C4-2B (cell line): Measurements from ENCODE around the gene PRDM15.

ENCODE experiments used
- H3K27ac ChIP-seq: fragments of 450-650 bp; 2 replicates; pipeline ENCODE4 v1.5.1; 2017
- ZFX ChIP-seq: fragments of 450-650 bp; IDR thresholded peaks from 2 replicates; pipeline ENCODE4 v1.6.1; 2017
- TF ChIP-seq, protein P1 (sequence below): fragments of 450-650 bp; conservative IDR thresholded peaks from 2 replicates; pipeline ENCODE4 v1.5.1; 2017; ENCODE audit warnings: mild to moderate bottlenecking

The PRDM15 gene

DNA sequence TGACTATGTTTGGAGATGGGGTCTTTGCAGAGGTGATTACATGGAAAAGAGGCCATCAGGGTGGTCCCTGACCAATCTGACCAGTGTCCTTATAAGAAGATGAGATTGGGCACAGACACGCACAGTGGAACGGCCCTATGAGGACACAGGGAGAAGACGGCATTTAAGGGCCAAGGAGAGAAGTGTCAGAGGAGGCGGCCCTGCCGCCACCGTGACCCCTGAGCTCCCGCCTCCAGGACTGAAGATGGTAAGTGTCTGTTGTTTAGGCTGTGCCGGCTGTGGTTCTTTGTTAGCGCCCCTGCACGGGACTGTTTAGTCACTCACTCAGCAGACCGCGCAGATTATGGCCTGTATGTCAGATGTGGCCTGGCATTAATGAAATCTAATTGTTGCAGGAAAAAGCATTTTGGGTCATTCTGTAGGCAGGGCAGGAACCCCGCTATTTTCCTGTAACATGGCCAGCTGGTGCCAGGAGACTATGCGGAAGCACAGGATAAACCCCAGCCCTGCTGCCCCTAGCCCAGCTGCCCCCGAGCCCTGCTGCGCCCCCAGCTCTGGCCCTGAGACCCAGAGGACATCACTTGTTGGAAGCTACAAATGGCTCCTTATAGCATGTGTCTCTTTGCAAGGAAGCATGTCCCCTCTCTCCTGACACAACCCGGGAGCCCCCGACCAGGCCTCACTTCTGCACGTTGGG, 58.6 kb downstream of the PRDM15 start:
- no peak overlapping the region for H3K27ac ChIP-seq
- TF ChIP-seq ZFX, result no peak
- TF ChIP-seq, protein P1, sequence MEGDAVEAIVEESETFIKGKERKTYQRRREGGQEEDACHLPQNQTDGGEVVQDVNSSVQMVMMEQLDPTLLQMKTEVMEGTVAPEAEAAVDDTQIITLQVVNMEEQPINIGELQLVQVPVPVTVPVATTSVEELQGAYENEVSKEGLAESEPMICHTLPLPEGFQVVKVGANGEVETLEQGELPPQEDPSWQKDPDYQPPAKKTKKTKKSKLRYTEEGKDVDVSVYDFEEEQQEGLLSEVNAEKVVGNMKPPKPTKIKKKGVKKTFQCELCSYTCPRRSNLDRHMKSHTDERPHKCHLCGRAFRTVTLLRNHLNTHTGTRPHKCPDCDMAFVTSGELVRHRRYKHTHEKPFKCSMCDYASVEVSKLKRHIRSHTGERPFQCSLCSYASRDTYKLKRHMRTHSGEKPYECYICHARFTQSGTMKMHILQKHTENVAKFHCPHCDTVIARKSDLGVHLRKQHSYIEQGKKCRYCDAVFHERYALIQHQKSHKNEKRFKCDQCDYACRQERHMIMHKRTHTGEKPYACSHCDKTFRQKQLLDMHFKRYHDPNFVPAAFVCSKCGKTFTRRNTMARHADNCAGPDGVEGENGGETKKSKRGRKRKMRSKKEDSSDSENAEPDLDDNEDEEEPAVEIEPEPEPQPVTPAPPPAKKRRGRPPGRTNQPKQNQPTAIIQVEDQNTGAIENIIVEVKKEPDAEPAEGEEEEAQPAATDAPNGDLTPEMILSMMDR, result no peak

DNA sequence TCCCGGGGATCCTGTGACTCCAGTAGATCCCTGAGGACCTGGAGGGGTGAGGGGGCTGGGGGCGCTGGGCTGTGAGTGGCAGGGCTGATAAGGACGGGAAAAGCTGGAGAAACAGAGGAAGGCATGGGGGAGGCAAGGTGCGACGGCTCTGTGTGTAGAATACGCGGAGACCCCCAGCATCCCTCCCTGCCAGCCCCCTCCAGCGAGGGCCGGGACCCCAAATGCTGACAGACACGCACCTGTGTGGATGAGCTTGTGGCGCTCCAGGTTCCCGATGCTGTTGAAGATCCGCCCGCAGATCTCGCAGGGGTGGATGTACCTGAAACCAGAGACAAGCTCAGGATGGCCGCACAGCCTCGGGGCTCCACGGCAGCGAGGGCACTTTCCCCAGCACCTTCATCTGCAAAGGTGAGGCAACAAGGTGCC, 59.3 kb downstream of the PRDM15 start:
- TF ChIP-seq, protein P1, result no peak
- TF ChIP-seq ZFX, result no peak

DNA sequence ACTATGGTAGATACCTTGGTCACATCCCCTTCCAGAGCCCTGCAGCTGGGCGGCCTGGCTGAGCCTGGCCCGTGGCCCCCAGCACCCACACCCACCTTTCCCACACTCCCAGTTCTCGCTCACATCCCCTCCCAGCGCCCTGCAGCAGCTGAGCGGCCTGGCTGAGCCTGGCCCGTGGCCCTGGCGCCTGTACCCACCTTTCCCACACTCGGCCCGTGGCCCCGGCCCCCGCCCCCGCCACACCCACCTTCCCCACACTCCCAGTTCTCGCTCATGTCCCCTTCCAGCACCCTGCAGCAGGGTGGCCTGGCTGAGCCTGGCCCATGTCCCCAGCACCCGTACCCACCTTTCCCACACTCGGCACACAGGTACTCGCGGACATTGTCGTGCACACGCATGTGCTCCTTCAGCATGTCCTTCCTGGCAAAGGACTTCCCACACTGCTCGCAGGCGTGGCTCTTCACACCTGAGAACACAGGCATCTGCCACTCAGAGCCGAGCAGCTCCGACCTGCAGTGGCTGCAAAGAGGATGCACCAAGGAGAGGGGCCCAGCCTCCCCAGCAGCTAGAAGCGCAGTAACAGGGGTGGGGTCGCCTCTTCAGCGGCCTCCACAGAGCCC, 59.8 kb downstream of the PRDM15 start:
- TF ChIP-seq, protein P1, result no peak
- TF ChIP-seq ZFX, result no peak
- no peak overlapping the region for H3K27ac ChIP-seq

More for the DNA sequence above, 59.3 kb downstream of the PRDM15 start:
- no peak overlapping the region for H3K27ac ChIP-seq

DNA sequence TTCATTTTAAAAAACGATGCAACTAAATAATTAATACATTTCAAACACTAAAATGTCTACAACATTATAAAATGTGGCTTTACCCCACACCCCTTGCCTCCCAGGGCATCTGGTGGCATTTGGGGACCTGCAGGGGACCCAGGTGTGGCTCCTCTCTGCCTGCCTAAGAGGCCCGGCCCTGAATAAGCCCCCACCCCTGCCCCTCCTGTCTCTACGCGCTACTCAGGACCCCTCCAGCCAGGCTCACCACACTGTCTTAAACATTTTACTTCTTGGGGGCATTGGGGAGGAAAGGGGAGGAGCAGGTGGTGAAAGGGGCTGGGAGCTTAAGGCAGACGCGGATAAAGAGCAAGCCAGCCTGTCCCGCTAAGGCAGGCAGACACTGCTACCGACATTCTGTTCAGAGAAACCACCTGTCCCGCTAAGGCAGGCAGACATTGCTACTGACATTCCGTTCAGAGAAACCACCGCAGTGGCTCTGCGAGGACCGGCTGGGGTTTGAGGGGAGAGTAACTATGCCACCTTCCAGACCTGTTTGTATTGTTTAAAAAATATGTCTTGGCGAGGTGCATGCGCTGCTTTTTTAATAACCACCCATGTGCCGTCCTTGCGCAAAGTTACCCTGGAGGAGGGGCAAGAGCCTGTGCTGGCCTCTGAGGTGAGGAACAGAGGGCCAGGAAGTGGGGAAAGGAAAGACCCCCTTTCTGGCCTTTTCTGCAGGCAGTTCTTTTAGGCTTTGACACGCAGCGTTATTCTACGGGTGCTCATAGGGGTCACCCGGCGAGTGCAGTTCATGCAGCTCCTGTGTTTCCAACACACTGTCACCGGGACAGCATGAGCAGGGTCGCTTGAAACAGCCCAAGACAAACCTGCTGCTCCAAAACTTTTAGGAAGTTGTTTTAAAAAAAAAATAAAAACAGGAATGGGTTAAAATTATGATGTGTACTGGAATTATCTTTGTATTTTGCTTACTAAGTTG, 61.0 kb downstream of the PRDM15 start:
- TF ChIP-seq ZFX, result no peak
- TF ChIP-seq, protein P1, result no peak
- no peak overlapping the region for H3K27ac ChIP-seq

DNA sequence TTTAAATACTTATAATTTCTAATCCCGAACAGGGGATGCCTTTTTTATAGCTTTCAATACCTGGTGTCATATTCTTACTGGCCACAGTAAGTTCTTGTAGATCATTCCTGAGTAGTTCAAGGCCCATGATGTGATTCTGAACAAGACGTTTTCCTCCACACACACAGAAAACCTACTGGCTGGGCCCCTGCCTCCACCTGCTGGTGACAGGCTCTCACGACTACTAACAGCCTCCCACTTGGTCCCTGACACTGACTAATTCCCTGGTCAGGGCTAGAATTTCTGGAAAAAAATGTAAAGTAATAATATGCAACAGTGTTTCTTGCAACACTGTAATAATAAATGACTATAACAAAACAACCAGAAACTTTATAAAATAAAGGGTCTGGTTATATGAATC, 61.9 kb downstream of the PRDM15 start:
- H3K27ac ChIP-seq, result no peak overlapping the region
- no peak for TF ChIP-seq ZFX
- TF ChIP-seq, protein P1, result peak; percentile 77

DNA sequence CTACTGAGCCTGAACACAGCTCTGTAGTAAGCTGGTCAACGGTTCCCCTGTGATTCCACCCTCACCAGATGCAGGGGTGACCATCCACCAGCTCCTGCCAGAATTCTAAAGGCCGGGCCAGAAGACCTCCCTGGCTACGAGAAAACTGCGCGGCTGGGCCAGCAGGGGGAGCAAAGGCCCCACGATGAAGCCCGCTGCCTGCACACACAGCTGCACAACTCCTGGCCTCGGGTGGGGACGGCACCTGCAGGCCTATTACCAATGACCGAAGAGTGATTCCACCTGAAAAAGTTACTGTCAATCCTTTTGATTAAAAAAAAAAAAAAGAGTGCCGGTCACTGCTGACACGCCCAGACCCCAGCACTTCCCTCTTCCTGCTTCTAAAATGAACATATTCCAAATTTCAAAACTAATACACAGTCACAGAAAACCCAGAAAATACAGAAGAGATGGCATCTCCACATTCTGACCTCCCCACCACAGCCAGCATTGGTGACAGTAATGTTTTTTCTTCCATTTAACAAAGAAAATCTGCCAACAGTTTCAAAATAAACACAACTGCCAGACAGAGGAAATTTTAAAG, 62.5 kb downstream of the PRDM15 start:
- TF ChIP-seq, protein P1, result peak; percentile 43; the same call in 1 of the 2 replicates
- TF ChIP-seq ZFX, result no peak
- no peak overlapping the region for H3K27ac ChIP-seq
